NCI-H1048 (cell line): ENCODE data around the gene MMP23B.
"Not testable (repeated sequence)": the region's sequence is repeated elsewhere in the genome, so short reads cannot be mapped to it uniquely, and the experiment has no call there.

ENCODE experiments used
- DNase-seq: peaks from one replicate; lab custom pipeline; 2025; lab: John Stamatoyannopoulos, UW

Gene MMP23B

DNA sequence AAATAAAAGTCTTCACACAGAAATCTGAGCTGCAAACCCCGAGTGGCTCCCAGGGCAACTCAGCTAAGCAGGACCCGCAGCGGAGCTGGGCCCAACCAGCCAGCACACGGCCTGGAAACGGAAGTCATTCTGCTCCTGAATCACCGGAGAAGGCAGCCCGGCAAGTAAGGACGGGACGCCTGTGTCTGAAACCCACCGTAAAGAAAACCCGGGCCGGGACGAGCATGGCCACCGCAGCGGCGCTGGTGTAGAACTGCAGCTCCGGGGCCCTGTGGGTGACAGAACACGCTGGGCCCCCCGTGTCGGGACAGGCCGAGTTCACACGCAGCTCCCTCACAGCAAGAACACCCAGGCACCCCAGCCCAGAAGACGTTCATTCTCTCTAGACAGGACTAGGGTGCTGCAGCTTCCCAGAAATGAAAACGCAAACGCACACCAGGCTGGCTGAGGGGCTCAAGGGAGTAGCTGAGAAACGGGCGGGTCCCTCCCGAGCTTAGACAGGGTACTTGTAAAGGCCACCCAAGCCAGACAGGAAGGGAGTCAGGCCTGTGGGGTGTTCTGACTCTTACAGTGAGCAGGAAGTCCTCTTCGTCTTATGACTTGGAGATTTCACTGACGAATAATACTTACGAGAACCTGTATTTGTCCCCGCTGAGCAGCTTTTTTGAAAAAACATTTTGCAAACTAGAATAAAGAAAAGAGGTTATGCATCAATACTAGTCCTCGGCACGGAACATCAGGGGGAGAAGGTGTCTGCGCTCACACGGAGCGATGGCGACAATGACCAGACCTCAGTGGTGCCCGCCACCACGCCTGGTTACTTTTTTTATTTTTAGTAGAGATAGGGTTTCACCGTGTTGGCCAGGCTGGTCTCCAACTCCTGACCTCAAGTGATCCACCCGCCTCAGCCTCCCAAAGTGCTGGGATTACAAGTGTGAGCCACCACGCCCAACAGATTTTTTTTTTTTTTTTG lies 37.8 kb downstream of the MMP23B start:
- no peak for DNase-seq

GRCh38 chr1:1670866-1671265 lies 38.9 kb downstream of the MMP23B start:
- no peak for DNase-seq

DNA sequence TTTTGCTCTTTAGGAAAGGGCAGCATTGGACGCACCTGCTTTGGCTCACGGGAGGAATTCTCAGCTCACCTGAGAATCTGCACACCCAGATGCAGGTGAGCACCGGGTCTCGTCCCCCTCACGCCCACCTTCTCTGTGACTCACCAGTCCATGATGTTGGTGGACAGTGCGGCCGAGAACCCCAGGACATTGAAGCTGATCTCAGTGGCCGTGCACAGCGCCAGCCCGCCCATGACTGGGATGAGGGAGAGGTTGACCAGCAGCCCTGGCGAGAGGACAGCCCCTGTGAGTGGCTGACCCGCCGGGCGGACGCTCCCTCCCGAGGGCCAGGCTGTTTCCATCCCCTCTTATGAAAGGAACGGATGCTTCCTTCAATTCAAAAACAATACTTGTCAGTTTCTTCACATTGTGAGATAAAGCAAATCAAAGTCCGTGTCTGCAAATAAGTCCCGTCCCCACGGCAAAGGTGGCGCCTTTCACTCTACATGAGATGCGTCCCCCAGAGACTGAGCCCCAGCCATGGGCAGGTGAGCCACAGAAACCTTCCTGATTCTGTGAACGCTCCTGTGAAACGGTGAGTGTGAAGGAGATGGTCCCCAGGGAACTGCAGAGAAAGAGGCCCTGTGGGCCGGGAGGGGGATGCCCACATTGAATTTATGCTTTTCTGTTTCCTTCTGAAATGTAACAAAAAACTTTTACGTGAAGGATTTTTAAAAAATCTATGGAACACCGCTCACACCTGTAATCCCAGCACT lies 39.6 kb downstream of the MMP23B start:
- DNase-seq, result no peak

DNA sequence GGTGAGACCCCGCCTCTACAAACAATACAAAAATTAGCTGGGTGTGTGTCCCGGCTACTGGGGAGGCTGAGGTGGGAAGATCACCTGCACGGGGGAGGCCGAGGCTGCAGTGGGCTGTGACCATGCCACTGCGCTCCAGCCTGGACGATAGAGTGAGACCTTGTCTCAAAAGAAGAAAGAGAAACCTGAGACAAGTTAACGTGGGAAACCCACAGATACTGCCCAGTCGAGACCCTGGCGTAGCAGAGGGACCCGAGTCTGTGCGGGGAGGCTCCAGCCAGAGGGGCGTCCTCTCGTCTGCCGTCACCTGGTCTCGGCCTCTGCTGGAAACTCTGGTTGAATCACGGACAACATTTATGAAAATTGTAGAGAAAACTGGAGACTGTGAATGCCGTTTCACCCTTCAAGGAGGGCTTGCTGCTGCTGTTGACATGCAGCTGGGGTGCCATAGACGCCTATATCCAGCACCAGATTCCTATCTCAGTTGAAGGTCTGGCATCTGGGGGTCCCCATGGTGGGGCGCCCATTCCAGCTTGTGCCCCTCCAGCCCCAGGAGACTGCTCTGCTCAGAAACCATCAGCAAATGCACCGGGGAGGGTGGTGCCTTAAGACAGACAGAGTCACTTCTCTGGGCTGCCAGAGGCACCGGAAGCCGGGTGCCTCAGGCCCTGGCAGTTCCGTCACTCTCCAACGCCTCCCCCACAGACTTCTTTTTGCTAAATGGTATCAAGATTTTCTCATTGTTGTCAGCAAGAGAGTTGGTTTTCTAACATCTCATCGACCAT lies 40.4 kb downstream of the MMP23B start:
- no peak for DNase-seq

DNA sequence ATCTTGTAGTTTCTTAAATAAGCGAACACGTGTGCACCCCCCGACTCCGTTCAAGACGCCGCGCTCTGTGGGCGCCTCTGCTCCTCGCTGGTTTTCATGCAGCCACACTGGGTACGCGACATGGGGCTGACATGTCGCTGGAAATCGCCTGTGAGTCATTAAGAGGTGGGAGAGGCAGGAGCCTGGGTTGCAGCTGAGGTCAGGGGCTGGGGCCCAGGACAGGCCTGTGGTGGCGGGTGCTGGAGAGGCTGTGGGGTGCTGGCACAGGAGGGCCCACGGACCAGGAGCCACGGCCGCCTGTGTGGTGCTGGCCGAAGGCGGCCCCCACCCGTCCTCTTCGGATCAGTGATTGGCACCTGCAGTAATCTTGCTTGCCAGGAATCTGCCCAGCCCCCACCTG lies 42.8 kb downstream of the MMP23B start:
- not testable (repeated sequence) for DNase-seq

DNA sequence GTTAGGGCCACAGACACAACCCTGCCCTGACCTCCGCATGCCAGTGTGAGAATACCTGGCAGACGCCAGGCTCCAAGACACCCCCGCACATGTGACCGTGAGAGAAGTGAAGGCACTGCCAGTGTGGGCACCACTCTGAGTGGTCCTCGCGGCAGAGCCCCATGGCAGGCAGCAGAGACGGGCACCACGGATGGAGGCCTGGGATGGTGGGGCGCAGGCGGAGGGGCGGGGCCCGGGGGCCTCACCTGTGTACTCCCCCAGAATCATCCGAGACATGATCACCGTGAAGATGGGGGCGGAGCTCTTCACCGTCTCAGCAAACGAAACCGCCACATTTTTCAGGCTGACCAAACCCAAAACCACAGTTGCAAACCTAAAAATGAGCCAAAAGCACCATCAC lies 43.2 kb downstream of the MMP23B start:
- not testable (repeated sequence) for DNase-seq

- not testable (repeated sequence) for DNase-seq
Measured at GRCh38 chr1:1676087-1676486, 44.1 kb downstream of the MMP23B start.

GRCh38 chr1:1677718-1678580 lies 46.0 kb downstream of the MMP23B start:
- no peak for DNase-seq

DNA sequence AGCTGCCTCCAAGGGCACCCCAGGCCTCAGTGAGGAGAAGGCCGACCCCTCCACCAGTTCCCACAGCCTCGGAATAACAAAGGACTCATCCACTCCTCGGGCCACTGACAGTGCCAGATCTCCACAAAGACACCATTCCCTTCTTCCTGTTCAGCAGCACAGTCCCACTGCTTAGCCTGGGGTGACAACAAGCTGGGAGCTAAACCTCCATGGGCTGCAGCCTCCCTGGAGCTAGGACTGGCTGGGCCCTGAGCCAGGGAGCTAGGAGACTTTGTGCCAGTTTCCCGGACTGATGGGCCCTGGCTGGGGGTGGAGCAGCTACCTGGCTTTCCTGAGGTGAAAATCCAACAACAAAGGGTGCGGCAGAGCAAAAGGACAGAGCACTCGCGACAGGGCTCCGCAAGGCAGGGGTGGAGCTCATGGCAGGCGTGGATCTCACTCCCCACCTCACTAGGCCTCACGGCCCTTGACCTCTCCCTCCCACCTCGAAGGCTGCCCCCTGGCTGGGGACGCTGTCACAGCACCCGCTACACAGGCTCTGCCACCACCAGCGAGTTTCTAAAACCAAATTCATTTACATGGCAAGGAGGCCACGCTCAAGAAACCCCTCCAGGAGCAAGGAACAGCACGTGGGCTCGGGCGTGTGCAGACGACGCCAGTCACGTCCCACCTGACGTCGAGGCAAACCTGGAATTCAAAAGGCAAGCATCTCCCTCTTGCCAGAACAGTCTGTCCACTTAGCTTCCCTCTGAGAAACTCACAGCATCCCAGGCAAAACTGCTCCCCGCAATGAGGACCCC lies 46.8 kb downstream of the MMP23B start:
- no peak for DNase-seq

DNA sequence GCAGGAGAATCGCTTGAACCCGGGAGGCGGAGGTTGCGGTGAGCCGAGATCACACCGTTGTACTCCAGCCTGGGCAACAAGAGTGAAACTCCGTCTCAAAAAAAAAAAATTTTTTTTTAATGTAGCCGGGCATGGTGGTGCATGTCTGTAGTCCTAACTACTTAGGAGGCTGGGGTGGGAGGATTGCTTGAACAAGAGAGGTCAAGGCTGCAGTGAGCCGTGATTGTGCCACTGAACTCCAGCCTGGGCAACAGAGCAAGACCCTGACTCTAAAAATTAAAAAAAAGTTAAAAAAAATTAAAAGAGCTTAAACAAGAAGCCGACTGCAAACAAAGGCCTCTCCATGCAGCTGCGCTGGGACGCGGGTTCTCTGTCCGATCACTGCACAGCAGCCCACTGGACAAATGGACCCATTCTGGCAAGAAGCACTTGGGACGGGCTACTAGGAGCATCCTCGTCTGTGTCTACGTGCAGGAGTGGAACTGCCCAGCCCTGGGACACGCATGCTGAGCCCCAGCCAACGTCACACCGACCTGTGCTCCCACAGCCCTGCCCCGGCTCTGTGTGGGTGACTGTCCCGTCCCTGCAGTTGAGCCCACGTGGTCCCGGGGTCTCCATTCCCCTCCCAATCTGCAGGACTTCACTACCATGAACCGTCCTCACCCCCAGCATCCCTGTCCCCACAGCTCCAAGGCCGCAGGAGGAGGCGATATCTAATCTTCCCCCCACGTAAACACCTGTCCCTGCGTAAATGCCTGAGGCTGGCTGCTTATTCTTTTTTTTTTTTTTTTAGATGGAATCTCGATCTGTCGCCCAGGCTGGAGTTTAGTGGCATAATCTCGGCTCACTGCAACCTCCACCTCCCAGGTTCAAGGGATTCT lies 48.3 kb downstream of the MMP23B start:
- DNase-seq, result no peak

- no peak for DNase-seq
Measured at GRCh38 chr1:1680912-1681273, 48.9 kb downstream of the MMP23B start.

DNA sequence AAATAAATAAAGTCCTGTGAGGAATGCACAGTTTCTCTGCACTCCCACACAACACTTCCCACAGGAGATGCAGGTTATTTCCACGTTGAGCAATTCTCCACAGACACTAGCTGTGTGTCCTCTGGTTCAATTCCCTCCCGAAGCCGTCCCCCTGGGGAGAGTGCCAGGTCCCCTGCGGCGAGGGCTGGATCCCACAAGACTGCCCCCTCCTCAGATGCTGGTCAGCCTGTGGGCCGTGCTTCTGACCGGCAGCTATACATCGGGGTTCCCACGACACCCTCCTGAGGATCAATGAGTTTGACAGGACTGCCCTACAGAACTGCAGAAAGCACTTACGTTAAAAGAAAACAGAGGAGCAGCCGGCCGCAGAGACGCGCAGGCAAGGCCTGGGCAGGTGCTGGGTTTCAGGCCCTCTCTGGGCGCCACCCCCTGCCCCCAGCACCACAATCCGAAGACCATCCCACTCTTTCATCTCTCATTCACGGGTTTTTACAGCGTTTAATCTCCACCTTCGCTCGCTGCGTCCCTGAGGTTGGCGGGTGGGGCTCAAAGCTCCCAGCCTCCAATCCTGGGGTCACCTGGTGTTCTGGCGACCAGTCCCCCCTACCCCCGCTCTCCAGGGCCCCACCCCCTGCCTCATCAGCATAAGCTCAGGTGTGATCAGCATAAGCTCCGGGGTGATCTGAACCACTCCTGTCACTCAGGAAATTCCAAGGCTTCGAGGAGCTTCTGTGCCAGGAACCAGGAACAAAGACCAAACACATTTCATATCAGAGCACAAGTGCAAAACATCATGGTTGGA lies 51.3 kb downstream of the MMP23B start:
- DNase-seq, result no peak
